ENCODE results near the gene CCL18.
"Not testable (repeated sequence)": the region's sequence is repeated elsewhere in the genome, so short reads cannot be mapped to it uniquely, and the experiment has no call there.

- TF ChIP-seq EZH2 (IDR thresholded peaks at IDR 0.05; ENCODE audit: borderline replicate concordance, low read depth, low read length, severe bottlenecking); CTCF (IDR thresholded peaks at IDR 0.05; ENCODE audit: borderline replicate concordance, extremely low read depth, low read length, poor library complexity, severe bottlenecking): not testable (repeated sequence)
These were observed 23.4 kb downstream of the CCL18 start for GRCh38 chr17:36087471-36087870.

All from DND-41 (cell line).